Measurements from ENCODE around the gene MSRB1. TPM values are rescaled to one million over a fixed set of nuclear protein-coding genes. Genes with fewer than 3 reads are reported as not detected.
A peak's percentile ranks its signal among the peaks of the same experiment; 100 is the strongest.

The MSRB1 gene
- total and polyA plus RNA-seq, 9 of the 15 experiments (the other 6 are each of a cell fraction or from before 2014, with no cell fraction given), result 5.4 to 33.7 (median 25.7) TPM

GRCh38 chr16:1907226-1907860, 35.7 kb downstream of the MSRB1 start:
- Histone ChIP-seq H3K4me1 (replicated peaks in 1 of 2; ENCODE audit: control insufficient read depth in 2 of 2, insufficient read depth in 2 of 2, low read length in 2 of 2) (peaks cover 0 to 60% of the 10 kb centered on the region in 2 experiments; a peak in 2 of 5 replicates), H3K79me2 (ENCODE audit: control insufficient read depth, insufficient read depth, low read length) (no peaks in the 10 kb centered on the region), H3K4me2 (ENCODE audit: insufficient read depth, low read length) (no peak overlapping the region), H3K36me3 (ENCODE audit: control insufficient read depth, insufficient read depth, low read length) (no peaks in the 10 kb centered on the region), H3K9ac (ENCODE audit: insufficient read depth in 1 of 2, low read depth in 2 of 2, low read length in 2 of 2) (no peak overlapping the region; a peak in 1 of 4 replicates), H4K20me1 (replicated peaks; ENCODE audit: control insufficient read depth, insufficient read depth, low read length) (0 out of 2 replicates have a peak, but pooled peaks cover 8% of the 10 kb centered on the region), H3K27ac (ENCODE audit: extremely low read depth, low read depth, low read length) (no peak overlapping the region), H3K27me3 (ENCODE audit: control insufficient read depth in 2 of 2, insufficient read depth in 2 of 2, low read length in 2 of 2) (peaks cover 35 to 73% of the 10 kb centered on the region in 2 experiments), H3K9me1 (ENCODE audit: control insufficient read depth, insufficient read depth, low read length) (no peaks in the 10 kb centered on the region), H3K9me3 (replicated peaks; ENCODE audit: control insufficient read depth, insufficient read depth, low read depth, low read length) (no peaks in the 10 kb centered on the region), H3K4me3 (no peak overlapping the region), H2AFZ (ENCODE audit: low read depth, low read length) (no peak overlapping the region)
- no peak for ATAC-seq
- intact Hi-C loops (cut with micrococcal nuclease), result no loop called here
- no TSS peak for BruUV-seq (replicated peaks)
- 10% methylated on average over 15 of the region's 17 CpGs for WGBS (ENCODE audit: insufficient coverage, low coverage, missing lambda C conversion rate)
- ChIA-PET POLR2A (interaction anchor here (0.5 to 1.4 kb wide), 3 partner anchors 10 to 35 kb away, joined by 3 to 5 read pairs (median 4); partner anchors contain the start of gene MEIOB), CTCF (ENCODE audit: low intra/inter-chr PET ratio) (interaction anchor here (0.7 kb wide), 1 partner anchor 30 kb away, joined by 3 read pairs; no protein-coding TSS in a partner anchor)
- DNase-seq (ENCODE audit: extremely low read depth in 1 of 4, low spot score in 3 of 4), result no peak
- in situ Hi-C loops (cut with MboI), result no loop called here
- FAIRE-seq, result no peak
- TF ChIP-seq NBN (IDR thresholded peaks at IDR 0.05; ENCODE audit: low read depth), result no peak
- TF ChIP-seq FOXA1 (IDR thresholded peaks at IDR 0.05; ENCODE audit: borderline replicate concordance), result no peak
- TF ChIP-seq ATF1 (CRISPR knock-in tag; IDR thresholded peaks at IDR 0.05), result no peak
- TF ChIP-seq ATF1 (tag; IDR thresholded peaks at IDR 0.05), result no peak
- no peak for TF ChIP-seq LCOR (CRISPR knock-in tag; IDR thresholded peaks at IDR 0.05)

DNA sequence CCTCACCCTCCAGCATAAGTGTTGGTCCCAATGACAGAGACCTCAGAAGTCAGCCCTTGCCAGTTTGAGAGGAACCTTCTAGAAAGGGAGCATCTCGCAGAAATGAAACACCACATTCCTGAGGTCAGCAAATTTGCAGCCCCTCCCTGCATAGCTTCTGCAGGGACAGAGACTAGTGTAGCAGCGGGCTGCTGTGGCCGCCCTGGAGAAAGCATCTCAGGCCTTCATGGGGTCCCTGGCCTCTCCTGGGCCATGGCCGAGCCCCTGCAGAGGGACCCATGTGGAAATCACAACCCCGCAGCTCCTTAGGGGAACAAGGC, 36.2 kb downstream of the MSRB1 start:
- H2AFZ ChIP-seq (ENCODE audit: low read depth, low read length), result no peak overlapping the region
- intact Hi-C loops (cut with micrococcal nuclease) (no loop called here), in situ Hi-C loops (cut with MboI) (no loop called here)
- ATAC-seq (no peak; the same call in 2 of the 3 replicates), DNase-seq (ENCODE audit: extremely low read depth in 1 of 4, low spot score in 3 of 4) (no peak), FAIRE-seq (no peak)
- H3K36me3 ChIP-seq (ENCODE audit: control insufficient read depth, insufficient read depth, low read length), result no peaks in the 10 kb centered on the region
- ChIA-PET CTCF (ENCODE audit: low intra/inter-chr PET ratio) (no interaction called here), POLR2A (interaction anchor here (0.5 to 1.4 kb wide), 3 partner anchors 9 to 35 kb away, joined by 3 to 5 read pairs (median 4); partner anchors contain the start of gene MEIOB)
- peaks cover 0 to 55% of the 10 kb centered on the region in 2 experiments; a peak in 2 of 5 replicates for H3K4me1 ChIP-seq (replicated peaks in 1 of 2; ENCODE audit: control insufficient read depth in 2 of 2, insufficient read depth in 2 of 2, low read length in 2 of 2)
- WGBS (ENCODE audit: insufficient coverage, low coverage, missing lambda C conversion rate), result 2% methylated on average over 5 of the region's 5 CpGs
- H3K9ac ChIP-seq (ENCODE audit: insufficient read depth in 1 of 2, low read depth in 2 of 2, low read length in 2 of 2), result no peak overlapping the region
- no peaks in the 10 kb centered on the region for H3K9me1 ChIP-seq (ENCODE audit: control insufficient read depth, insufficient read depth, low read length)
- H3K27ac ChIP-seq (ENCODE audit: extremely low read depth, low read depth, low read length), result no peak overlapping the region
- no peaks in the 10 kb centered on the region for H3K9me3 ChIP-seq (replicated peaks; ENCODE audit: control insufficient read depth, insufficient read depth, low read depth, low read length)
- H3K79me2 ChIP-seq (ENCODE audit: control insufficient read depth, insufficient read depth, low read length), result no peaks in the 10 kb centered on the region
- H3K4me3 ChIP-seq, result no peak overlapping the region
- BruUV-seq (replicated peaks), result no TSS peak
- peaks cover 35 to 75% of the 10 kb centered on the region in 2 experiments for H3K27me3 ChIP-seq (ENCODE audit: control insufficient read depth in 2 of 2, insufficient read depth in 2 of 2, low read length in 2 of 2)
- H4K20me1 ChIP-seq (replicated peaks; ENCODE audit: control insufficient read depth, insufficient read depth, low read length), result 0 out of 2 replicates have a peak, but pooled peaks cover 8% of the 10 kb centered on the region
- no peak overlapping the region for H3K4me2 ChIP-seq (ENCODE audit: insufficient read depth, low read length)
- TF ChIP-seq ATF7 (IDR thresholded peaks at IDR 0.05), result no peak
- no peak for TF ChIP-seq SRSF7 (optimal IDR thresholded peaks at IDR 0.05; ENCODE audit: low read depth, low read length)
- peak; percentile 66 for TF ChIP-seq ZNF316 (IDR thresholded peaks at IDR 0.05)
- peak; percentile 37; the same call in 1 of the 2 replicates for TF ChIP-seq MAFG (tag; conservative IDR thresholded peaks at IDR 0.05)
- peak; percentile 9; the same call in 1 of the 2 replicates for TF ChIP-seq MAFK (IDR thresholded peaks at IDR 0.05; ENCODE audit: low read length)
- TF ChIP-seq, protein P1, sequence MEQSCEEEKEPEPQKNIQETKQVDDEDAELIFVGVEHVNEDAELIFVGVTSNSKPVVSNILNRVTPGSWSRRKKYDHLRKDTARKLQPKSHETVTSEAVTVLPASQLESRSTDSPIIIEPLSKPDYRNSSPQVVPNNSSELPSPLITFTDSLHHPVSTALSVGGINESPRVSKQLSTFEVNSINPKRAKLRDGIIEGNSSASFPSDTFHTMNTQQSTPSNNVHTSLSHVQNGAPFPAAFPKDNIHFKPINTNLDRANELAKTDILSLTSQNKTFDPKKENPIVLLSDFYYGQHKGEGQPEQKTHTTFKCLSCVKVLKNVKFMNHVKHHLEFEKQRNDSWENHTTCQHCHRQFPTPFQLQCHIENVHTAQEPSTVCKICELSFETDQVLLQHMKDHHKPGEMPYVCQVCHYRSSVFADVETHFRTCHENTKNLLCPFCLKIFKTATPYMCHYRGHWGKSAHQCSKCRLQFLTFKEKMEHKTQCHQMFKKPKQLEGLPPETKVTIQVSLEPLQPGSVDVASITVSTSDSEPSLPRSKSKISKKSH (CRISPR knock-in tag; IDR thresholded peaks at IDR 0.05), result no peak
- peak; percentile 17; the same call in 1 of the 2 replicates for TF ChIP-seq MAFF (IDR thresholded peaks at IDR 0.05; ENCODE audit: low read length)
- TF ChIP-seq MEF2D (tag; conservative IDR thresholded peaks at IDR 0.05; ENCODE audit: low read depth), result no peak
